ENCODE results near the gene PRICKLE3.
"Not testable (repeated sequence)": the region's sequence is repeated elsewhere in the genome, so short reads cannot be mapped to it uniquely, and the experiment has no call there.

PRICKLE3 gene

GRCh38 chrX:49178537-49178936, 7.6 kb downstream of the PRICKLE3 start:
- no peak for DNase-seq

GRCh38 chrX:49177873-49178480, 8.2 kb downstream of the PRICKLE3 start:
- DNase-seq = no peak

- DNase-seq = peak; percentile 21 to 36
Measured at GRCh38 chrX:49177338-49177833, 8.8 kb downstream of the PRICKLE3 start.

GRCh38 chrX:49176421-49177326, 9.5 kb downstream of the PRICKLE3 start:
- DNase-seq = peak in 1 of 2 donors; percentile 50

- no peak for DNase-seq
Measured at GRCh38 chrX:49175435-49176274, 10.5 kb downstream of the PRICKLE3 start.

- DNase-seq = no peak
Measured at GRCh38 chrX:49174723-49175122, 11.4 kb downstream of the PRICKLE3 start.

- not testable (repeated sequence) for DNase-seq
Measured at GRCh38 chrX:49173544-49173943, 12.6 kb downstream of the PRICKLE3 start.

- peak; percentile 75 for DNase-seq
Measured at GRCh38 chrX:49172280-49172780, 13.8 kb downstream of the PRICKLE3 start.

GRCh38 chrX:49171752-49172279, 14.4 kb downstream of the PRICKLE3 start, which contains the start of gene PLP2:
PLP2 (plus strand) TSS chrX:49171898; CDS start chrX:49172001, 103 bp downstream.
- peak; percentile 57 to 69 for DNase-seq

- DNase-seq = no peak
Measured at GRCh38 chrX:49167740-49168108, 18.4 kb downstream of the PRICKLE3 start.

GRCh38 chrX:49166914-49167739, 19.0 kb downstream of the PRICKLE3 start:
- peak; percentile 64 to 75 for DNase-seq

GRCh38 chrX:49165901-49166881, 20.0 kb downstream of the PRICKLE3 start:
- peak; percentile 81 to 83 for DNase-seq

GRCh38 chrX:49164589-49165360, 21.4 kb downstream of the PRICKLE3 start:
- no peak for DNase-seq

GRCh38 chrX:49163555-49164419, 22.4 kb downstream of the PRICKLE3 start:
- peak; percentile 86 to 89 for DNase-seq

- no peak for DNase-seq
Measured at GRCh38 chrX:49162620-49163019, 23.6 kb downstream of the PRICKLE3 start, which contains the start of gene MAGIX. MAGIX (plus strand) TSS chrX:49162758; CDS start chrX:49162890, 132 bp downstream.

GRCh38 chrX:49161632-49162031, 24.5 kb downstream of the PRICKLE3 start:
- no peak for DNase-seq

GRCh38 chrX:49160908-49161307, 25.3 kb downstream of the PRICKLE3 start:
- DNase-seq = no peak

- DNase-seq = no peak
Measured at GRCh38 chrX:49157194-49157593, 29.0 kb downstream of the PRICKLE3 start.
